SU-DHL-6 (cell line): Measurements from ENCODE around the gene SH2D5.

Experiments used
- H2AFZ ChIP-seq: fragments of 200-600 bp; sonication (generic); 2 replicates; pipeline ENCODE4 v1.6.1; 2014; ENCODE audit warnings: low read depth, mild to moderate bottlenecking, moderate library complexity, mixed read lengths, antibody characterized with exemption, low read length; ENCODE audit not compliant: severe bottlenecking
- H3F3A ChIP-seq: fragments of 200-600 bp; shearing (Covaris generic); 2 replicates; pipeline ENCODE4 v1.6.0; 2016; ENCODE audit warnings: antibody characterized with exemption, mild to moderate bottlenecking; ENCODE audit not compliant: insufficient read depth
- H3K27ac ChIP-seq: fragments of 200-600 bp; sonication (generic); 2 replicates; pipeline ENCODE4 v1.5.1; 2016; ENCODE audit warnings: low read depth, mild to moderate bottlenecking, low read length, moderate library complexity, mixed read lengths
- H3K27me3 ChIP-seq: fragments of 200-600 bp; sonication (generic), shearing (Covaris generic); 2 replicates; pipeline ENCODE4 v1.6.0; 2014; ENCODE audit warnings: mild to moderate bottlenecking, low read length
- H3K36me3 ChIP-seq: fragments of 200-600 bp; sonication (generic); 2 replicates; pipeline ENCODE4 v1.6.1; 2014; ENCODE audit warnings: mild to moderate bottlenecking, low read length, mixed read lengths
- H3K4me2 ChIP-seq: fragments of 300-600, 200-600 bp; shearing (Covaris generic), sonication (generic); 2 replicates; pipeline ENCODE4 v1.6.0; 2014; ENCODE audit warnings: low read length, low read depth, mild to moderate bottlenecking; ENCODE audit not compliant: poor library complexity, severe bottlenecking
- H3K4me3 ChIP-seq: fragments of 200-600 bp; sonication (generic); 2 replicates; pipeline ENCODE4 v1.5.1; 2014; ENCODE audit warnings: antibody characterized with exemption, low read length, mild to moderate bottlenecking, mixed read lengths; ENCODE audit not compliant: insufficient read depth, poor library complexity, severe bottlenecking
- H3K79me2 ChIP-seq: fragments of 200-600 bp; sonication (generic); 2 replicates; pipeline ENCODE4 v1.6.1; 2014; ENCODE audit warnings: mild to moderate bottlenecking, low read length, moderate library complexity; ENCODE audit not compliant: insufficient read depth
- H3K9ac ChIP-seq: fragments of 200-600 bp; sonication (generic); 2 replicates; pipeline ENCODE4 v1.7.0; 2014; ENCODE audit warnings: mild to moderate bottlenecking, low read length
- H3K9me2 ChIP-seq: fragments of 200-600 bp; sonication (generic); replicated peaks from 2 replicates; pipeline ENCODE4 v1.6.1; 2014; ENCODE audit warnings: low read length; ENCODE audit not compliant: insufficient read depth
- H3K9me3 ChIP-seq: fragments of 200-600 bp; sonication (generic); 2 replicates; pipeline ENCODE4 v1.6.1; 2014; ENCODE audit warnings: low read length, mixed read lengths; ENCODE audit not compliant: insufficient read depth
- H4K20me1 ChIP-seq: fragments of 200-600 bp; sonication (generic); 2 replicates; pipeline ENCODE4 v1.6.1; 2014; ENCODE audit warnings: low read depth, mild to moderate bottlenecking, antibody characterized with exemption, low read length, moderate library complexity, mixed read lengths
- CTCF ChIP-seq: fragments of 200-600 bp; sonication (generic); IDR thresholded peaks from one replicate; pipeline ENCODE4 v1.5.1; 2017; ENCODE audit warnings: antibody characterized with exemption, mild to moderate bottlenecking, low read length, moderate library complexity; ENCODE audit not compliant: insufficient read depth, poor library complexity, severe bottlenecking
- EZH2phosphoT487 ChIP-seq: fragments of 200-600 bp; sonication (generic), shearing (Covaris generic); conservative IDR thresholded peaks from 2 replicates; pipeline ENCODE4 v1.6.1; 2018; ENCODE audit warnings: mild to moderate bottlenecking, antibody characterized with exemption, low read length, moderate library complexity, mixed read lengths

The SH2D5 gene

GRCh38 chr1:20742671-20743070 is 10.2 kb upstream of the SH2D5 start:
- Histone ChIP-seq H3F3A (peaks cover 40% of the 10 kb centered on the region), H3K9me3 (no peaks in the 10 kb centered on the region), H3K27ac (no peak overlapping the region), H3K36me3 (peaks cover 63% of the 10 kb centered on the region), H3K4me3 (no peak overlapping the region), H3K79me2 (0 out of 2 replicates have a peak, but pooled peaks cover 3% of the 10 kb centered on the region), H3K27me3 (no peaks in the 10 kb centered on the region), H2AFZ (no peak overlapping the region), H3K4me2 (no peak overlapping the region), H3K9me2 (no peaks in the 10 kb centered on the region), H4K20me1 (peaks cover 3% of the 10 kb centered on the region; the same call in 1 of the 2 replicates), H3K9ac (no peak overlapping the region)
- no peak for TF ChIP-seq CTCF
- TF ChIP-seq EZH2phosphoT487, result no peak

- no peaks in the 10 kb centered on the region for H3K27me3 ChIP-seq
- H3K79me2 ChIP-seq, result 0 out of 2 replicates have a peak, but pooled peaks cover 3% of the 10 kb centered on the region
- no peak overlapping the region for H3K27ac ChIP-seq
- TF ChIP-seq EZH2phosphoT487 (no peak), CTCF (no peak)
- no peak overlapping the region for H3K4me3 ChIP-seq
- H3K4me2 ChIP-seq, result no peak overlapping the region
- no peak overlapping the region for H2AFZ ChIP-seq
- H3K9me2 ChIP-seq, result no peaks in the 10 kb centered on the region
- peaks cover 45% of the 10 kb centered on the region for H3K36me3 ChIP-seq
- no peaks in the 10 kb centered on the region for H3K9me3 ChIP-seq
- peaks cover 37% of the 10 kb centered on the region for H3F3A ChIP-seq
- H4K20me1 ChIP-seq, result peaks cover 3% of the 10 kb centered on the region; the same call in 1 of the 2 replicates
- no peak overlapping the region for H3K9ac ChIP-seq
Measured at GRCh38 chr1:20740781-20741180, 8.3 kb upstream of the SH2D5 start.

GRCh38 chr1:20739225-20739624 is 6.7 kb upstream of the SH2D5 start:
- peaks cover 30% of the 10 kb centered on the region for H3K36me3 ChIP-seq
- no peaks in the 10 kb centered on the region for H3K27me3 ChIP-seq
- no peak for TF ChIP-seq EZH2phosphoT487
- TF ChIP-seq CTCF, result no peak
- no peak overlapping the region for H2AFZ ChIP-seq
- no peaks in the 10 kb centered on the region for H3K9me3 ChIP-seq
- H3F3A ChIP-seq, result peaks cover 33% of the 10 kb centered on the region
- no peak overlapping the region for H3K4me3 ChIP-seq
- 0 out of 2 replicates have a peak, but pooled peaks cover 3% of the 10 kb centered on the region for H3K79me2 ChIP-seq
- H3K27ac ChIP-seq, result no peak overlapping the region
- no peak overlapping the region for H3K4me2 ChIP-seq
- H4K20me1 ChIP-seq, result peaks cover 3% of the 10 kb centered on the region; the same call in 1 of the 2 replicates
- no peak overlapping the region for H3K9ac ChIP-seq
- H3K9me2 ChIP-seq, result no peaks in the 10 kb centered on the region
